Measurements from ENCODE around the gene C1orf122.

C1orf122 gene

DNA sequence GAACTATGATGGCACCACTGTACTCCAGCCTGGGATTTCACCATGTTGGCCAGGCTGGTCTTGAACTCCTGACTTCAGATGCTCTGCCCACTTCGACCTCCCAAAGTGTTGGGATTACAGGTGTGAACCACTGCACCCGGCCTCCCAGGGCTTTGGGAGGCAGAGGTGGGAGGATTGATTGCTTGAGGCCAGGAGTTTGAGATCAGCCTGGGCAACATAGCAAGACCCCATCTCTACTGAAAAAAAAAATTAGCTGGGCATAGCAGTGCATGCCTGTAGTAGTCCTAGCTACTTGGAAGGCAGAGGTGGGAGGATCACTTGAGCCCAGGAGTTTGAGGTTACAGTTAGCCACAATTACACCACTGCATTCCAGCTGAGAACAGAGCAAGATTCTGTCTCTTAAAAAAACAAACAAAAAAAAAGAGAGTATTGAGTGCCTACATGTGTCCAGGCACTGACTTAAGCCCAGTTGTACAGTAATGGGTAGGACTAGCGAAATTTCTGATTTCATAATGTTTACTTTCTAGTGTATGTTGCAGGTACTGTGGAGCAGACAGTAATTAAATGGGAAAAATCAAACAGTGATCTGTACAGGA, 9.7 kb upstream of the C1orf122 start:
- no peak for DNase-seq (ENCODE audit: low spot score)
- FAIRE-seq: no peak

- DNase-seq (ENCODE audit: low spot score) (no peak), FAIRE-seq (no peak)
These were observed 5.2 kb upstream of the C1orf122 start for GRCh38 chr1:37802439-37802838.

DNA sequence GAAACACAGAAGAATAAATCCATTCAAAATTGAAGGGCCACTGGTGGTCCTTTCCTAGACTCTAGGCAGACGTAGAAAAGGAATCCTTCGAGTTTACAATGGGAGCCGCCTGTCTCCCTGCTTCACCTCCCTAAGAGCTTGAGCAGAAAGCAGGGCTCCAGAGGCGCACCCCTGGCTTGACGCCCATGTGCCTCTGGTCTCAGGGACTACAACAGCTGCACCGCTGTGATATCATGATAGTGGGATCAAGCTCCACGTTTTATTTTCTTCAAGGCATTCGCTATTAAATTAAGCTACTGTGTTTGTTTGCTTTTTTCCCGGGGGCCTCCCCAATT, 403 bp upstream of the C1orf122 start:
- FAIRE-seq (no peak), DNase-seq (ENCODE audit: low spot score) (peak; percentile 11)

GRCh38 chr1:37808369-37809319, 1.1 kb downstream of the C1orf122 start:
- DNase-seq (ENCODE audit: low spot score) (peak; percentile 87), FAIRE-seq (no peak)

GRCh38 chr1:37809942-37810341, 2.4 kb downstream of the C1orf122 start:
- DNase-seq (ENCODE audit: low spot score) (no peak), FAIRE-seq (no peak)

DNA sequence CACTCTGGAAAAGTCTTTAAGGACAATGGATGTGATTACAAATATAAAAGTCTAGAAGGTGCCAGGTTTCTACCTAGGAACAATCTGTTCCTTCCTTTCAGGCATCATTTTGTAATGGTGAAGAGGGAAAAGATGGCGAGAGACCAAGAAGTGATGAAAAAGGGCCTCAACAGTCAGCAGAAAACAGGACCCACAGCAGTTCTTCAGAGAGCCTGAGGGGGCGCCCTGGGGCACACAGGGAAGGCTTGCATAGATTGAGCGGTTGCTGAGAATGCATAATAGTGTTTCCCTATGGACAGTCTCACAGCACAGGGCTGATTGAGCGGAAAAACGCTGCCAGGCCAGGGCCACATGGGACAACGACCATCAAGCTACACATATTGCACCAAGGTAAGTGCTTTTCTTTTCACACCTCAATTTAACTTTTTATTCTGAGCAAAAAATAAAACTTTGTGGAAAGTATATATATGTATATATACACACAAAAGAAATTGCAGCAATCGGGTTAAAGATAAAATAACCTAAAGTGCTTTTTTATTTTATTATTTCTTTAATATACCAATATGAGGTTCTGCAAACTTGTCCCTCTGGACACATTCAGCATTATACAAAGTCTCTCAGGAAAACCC, 3.6 kb downstream of the C1orf122 start:
- FAIRE-seq (no peak), DNase-seq (ENCODE audit: low spot score) (peak; percentile 67)

GRCh38 chr1:37813529-37814145, 6.0 kb downstream of the C1orf122 start:
- no peak for FAIRE-seq

GRCh38 chr1:37814252-37814651, 6.7 kb downstream of the C1orf122 start:
- no peak for FAIRE-seq
- no peak for DNase-seq (ENCODE audit: low spot score)

More at GRCh38 chr1:37813529-37814145, 6.0 kb downstream of the C1orf122 start:
- no peak for DNase-seq (ENCODE audit: low spot score)

DNA sequence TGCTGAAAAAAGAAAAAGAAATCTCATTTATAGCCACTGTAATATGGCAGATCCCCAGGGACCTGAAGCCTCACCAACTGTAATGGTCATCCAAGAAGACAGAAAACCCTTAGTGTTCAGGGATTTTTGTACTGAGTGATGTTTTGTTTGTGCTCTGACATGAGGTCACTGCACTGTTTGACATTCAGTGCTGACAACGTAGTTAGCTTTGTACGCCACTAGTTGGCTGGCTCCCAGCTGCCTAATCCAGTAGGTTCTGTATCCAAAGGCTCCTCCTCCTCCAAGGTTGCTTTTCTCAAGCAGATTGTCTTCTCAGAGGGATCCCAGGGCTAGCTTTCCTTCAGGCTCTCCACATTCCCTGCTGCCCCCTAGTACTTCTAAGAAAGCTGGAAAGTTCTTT, 9.9 kb downstream of the C1orf122 start:
- DNase-seq (ENCODE audit: low spot score) (no peak), FAIRE-seq (no peak)

DNA sequence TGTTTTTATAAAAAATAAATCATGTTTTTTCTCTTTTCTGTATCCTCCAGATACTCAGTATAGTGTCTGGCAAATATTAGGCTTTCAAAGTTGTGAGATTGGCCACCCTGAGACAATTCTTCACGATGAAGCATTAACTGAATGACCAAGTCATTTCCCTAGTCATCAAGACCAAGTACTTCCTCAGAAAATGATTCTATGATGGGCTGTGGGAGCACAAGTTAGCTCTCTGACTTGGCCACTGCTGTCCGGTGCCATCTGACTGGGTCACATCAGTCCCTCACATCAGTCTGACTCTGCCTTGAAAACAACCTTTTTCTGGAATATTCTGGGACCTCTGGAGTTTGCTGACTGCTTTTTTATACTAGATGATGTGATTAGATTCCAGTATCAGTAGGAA, 13.9 kb downstream of the C1orf122 start:
- FAIRE-seq (no peak), DNase-seq (ENCODE audit: low spot score) (no peak)

DNA sequence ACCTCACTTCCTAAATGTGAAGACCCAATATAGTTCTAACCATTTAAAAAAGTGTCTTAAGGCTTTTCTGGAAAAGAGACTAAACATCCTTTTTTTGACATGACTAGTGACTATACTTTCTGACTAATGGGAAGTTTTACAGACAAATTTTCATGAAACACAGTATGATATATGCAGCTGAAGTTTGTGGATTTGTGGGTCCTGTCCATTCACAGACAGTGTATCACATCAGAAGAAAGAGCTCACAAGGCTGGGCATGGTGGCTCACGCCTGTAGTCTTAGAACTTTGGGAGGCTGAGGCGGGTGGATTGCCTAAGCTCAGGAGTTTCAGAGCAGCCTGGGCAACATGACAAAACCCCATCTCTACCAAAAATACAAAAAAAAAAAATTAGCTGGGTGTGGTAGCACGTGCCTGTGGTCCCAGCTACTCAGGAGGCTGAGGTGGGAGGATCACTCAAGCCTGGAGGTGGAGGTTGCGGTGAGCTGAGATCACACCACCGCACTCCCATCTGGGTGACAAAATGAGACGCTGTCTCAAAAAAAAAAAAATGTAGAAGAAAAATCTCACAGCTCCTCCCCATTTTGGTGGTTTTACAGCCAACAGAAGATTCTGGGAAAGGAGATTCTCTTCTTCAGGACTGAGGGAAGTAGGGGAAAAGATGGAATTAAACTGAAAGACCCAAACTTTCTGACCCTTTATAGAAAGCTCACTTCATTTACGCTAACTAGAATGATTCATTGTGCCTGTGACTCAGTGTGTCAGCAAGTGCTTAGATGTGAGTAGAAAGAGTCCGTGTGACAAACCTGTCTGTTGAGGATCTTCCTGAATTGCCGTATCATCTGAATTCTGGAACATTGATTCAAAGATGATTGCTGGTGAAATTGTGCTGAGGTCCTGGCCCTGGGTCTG, 15.6 kb downstream of the C1orf122 start:
- FAIRE-seq (no peak), DNase-seq (ENCODE audit: low spot score) (no peak)

DNA sequence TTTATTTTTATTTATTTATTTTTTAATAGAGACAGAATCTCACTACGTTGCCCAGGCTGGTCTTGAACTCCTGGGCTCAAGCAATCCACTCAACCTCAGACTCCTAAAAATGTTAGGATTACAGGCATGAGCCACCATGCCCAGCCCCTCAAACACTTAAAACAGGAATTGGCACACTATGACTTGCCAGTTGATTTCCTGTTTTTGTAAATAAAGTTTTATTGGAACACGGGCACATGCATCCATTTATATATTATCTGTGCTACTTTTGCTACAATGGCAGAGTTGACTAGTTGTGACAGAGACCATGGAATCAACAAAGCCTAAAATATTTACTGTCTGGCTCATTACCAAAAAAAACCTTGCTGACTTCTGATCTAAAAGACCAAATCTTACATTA, 16.4 kb downstream of the C1orf122 start:
- no peak for FAIRE-seq
- no peak for DNase-seq (ENCODE audit: low spot score)

DNA sequence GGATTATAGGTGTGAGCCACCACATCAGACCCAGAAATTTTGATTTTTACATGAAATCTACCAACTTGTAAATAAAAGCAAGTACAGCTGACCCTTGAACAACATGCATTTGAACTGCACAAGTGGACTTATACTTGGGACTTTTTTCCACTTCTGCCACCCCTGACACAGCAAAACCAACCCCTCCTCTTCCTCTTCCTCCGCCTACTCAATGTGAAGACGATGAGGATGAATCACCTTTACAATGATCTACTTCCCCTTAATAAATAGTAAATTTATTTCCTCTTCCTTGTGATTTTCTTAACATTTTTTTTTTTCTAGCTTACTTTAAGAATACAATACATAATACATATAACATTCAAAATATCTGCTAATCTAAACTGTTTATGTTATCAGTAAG, 17.9 kb downstream of the C1orf122 start:
- DNase-seq (ENCODE audit: low spot score) (no peak), FAIRE-seq (no peak)

DNA sequence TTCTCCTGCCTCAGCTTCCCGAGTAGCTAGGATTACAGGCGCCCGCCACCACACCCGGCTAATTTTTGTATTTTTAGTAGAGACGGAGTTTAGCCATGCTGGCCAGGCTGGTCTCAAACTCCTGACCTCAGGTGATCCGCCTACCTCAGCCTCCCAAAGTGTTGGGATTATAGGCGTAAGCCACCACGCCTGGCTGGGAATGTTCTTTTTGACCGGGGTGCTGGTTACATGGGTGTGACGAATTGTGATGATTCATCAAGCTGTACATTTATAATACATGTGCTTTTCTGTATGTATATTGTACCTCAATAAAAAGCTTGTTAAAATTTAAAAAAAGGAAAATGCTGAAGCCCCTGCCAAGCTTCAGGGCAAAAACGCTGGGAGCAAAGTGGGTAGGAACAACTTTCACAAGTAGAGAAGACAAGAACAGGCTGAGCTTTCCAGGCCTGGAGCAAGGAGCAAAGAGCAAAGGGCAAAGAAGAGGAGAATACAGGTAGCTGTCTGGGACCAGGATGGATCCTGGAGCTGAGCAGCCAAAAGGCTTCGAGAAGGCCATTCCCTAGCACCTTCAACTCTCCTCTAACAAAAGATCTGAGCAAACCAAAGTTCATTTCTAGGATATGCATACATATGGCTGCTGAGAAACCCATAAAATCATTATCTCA, 21.0 kb downstream of the C1orf122 start:
- no peak for DNase-seq (ENCODE audit: low spot score)
- no peak for FAIRE-seq

DNA sequence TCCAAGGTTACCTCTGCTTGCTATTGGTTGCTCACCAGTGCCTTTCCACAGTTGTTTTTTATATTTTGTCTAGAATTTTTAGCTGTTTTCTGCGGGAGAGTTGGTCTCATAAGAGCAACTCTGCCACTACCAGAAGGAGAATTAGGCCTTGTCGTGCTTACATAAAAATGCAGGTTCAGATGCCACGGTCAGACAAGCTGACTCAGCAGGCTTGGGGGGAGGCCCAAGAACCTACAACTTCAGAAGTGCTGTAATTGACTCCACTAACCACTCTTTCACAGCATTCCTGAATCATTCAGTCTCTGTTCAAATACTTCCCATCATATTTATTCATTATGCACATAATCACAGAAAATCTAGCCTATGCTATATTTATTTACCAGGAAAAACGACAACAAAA, 23.5 kb downstream of the C1orf122 start:
- FAIRE-seq: no peak
- DNase-seq (ENCODE audit: low spot score): no peak

DNA sequence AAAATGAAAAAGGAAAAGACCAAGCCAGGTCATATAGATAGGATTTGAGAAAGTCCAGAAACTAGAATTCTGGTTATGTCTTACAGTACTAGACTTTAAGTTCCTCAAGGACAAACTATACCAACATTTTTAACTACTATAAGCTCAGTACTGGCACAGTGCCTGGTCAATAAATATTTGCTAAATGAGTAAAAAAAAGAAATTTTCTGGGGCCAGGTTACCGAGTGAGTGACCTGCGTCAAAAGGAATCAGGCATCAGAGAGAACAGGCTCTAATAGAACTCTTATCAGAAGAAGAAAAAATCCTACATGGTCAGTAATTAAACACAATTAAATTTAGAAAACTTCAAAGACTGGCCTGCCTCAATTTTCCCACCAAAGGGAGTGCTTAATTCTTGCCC, 24.2 kb downstream of the C1orf122 start:
- DNase-seq (ENCODE audit: low spot score) (no peak), FAIRE-seq (no peak)

DNA sequence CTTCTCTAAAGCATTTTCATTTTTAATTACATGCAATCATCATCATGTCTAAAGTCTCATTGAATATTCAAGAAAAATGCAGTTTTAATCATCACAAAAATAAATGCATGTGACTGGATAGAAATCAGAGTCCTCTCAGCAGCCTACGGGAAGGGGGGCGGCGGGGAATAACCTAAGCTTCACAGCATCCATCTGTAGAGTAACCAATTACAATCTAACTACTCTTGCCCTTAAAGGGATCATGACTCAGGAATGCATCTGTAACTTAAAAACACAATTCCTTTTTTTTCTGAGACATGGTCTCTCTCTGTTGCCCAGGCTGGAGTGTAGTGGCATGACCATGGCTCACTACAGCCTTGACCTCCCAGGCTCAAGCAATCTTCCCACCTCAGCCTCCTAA, 29.2 kb downstream of the C1orf122 start:
- no peak for FAIRE-seq

DNA sequence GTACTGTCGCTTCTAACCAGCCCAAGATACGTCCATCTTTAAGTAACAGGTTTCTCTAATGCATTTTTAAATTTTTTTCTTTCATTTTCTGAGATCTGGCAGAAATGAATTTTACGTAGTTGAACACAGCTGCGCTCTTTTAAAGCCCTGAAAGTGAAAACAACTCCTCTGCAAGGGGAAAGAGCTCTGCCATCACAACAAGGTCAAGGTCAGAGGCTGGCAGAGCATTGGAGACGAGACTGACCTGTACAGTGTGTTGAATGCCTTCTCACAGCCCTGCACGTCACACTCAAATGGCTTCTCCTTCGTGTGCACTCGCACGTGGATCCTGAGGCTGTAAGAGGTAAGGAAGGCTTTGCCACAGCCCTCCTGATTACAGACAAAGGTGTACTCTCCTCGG, 32.1 kb downstream of the C1orf122 start:
- DNase-seq (ENCODE audit: low spot score) (no peak), FAIRE-seq (no peak)

More for the DNA sequence above, 29.2 kb downstream of the C1orf122 start:
- DNase-seq (ENCODE audit: low spot score): no peak

GRCh38 chr1:37840711-37841110, 33.1 kb downstream of the C1orf122 start:
- FAIRE-seq: no peak
- DNase-seq (ENCODE audit: low spot score): no peak

DNA sequence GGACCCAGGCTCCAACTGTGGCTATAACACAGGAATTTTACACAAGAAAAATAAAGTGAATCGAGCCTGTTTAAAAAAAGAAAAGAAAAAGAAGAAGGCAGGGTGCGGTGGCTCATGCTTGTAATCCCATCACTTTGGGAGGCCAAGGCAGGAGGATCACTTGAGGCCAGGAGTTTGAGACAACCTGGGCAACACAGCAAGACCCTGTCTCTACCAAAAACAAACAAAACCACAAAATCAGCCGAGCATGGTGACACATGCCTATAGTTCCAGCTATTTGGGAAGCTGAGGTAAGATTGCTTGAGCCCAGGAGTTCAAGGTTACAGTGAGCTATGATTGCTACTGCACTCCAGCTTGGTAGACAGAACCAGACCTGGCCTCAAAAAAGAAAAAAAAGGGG, 34.1 kb downstream of the C1orf122 start:
- DNase-seq (ENCODE audit: low spot score) (no peak), FAIRE-seq (no peak)

Measured in urothelium cell line (cell line).